Measurements from ENCODE around the gene XIAP. TPM values are rescaled to one million over a fixed set of nuclear protein-coding genes. Genes with fewer than 3 reads are reported as not detected.
"Not testable (repeated sequence)": the region's sequence is repeated elsewhere in the genome, so short reads cannot be mapped to it uniquely, and the experiment has no call there.

Gene XIAP
- total RNA-seq, 1 donor from 2014 or later: 24.9 TPM

DNA sequence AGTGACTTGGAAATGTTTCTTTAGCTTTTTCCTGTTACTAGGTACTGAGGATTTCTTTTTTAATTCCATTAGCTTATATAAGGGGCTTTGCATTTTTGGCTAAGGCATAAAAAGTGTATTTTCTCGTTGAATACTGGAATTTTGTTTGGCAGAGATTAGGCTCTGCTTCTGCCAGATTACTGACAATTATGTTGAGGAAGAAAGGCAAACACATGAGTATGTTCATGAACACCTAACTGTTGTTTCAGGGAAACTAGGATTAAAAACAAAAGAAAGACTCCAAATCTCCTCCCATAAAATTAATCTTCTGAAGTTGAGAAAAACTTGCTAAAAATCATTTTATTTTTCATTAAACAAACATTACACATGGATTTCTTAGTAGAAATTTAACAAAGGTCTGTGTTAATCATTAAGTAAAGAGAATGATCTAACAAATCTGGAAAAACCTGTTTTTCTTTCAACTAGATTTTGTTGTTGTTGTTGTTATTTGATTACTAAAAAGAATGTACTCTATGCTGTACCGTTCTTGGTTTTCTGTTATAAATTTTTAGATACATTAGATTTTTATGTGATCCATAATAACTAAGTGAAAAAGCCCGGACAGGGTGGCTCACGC, 58.4 kb downstream of the XIAP start:
- H3K27me3 ChIP-seq (ENCODE audit: low read depth): no peaks in the 10 kb centered on the region
- intact Hi-C loops (cut with micrococcal nuclease): no loop called here
- H3K4me3 ChIP-seq: no peak overlapping the region
- H3K27ac ChIP-seq (replicated peaks): no peak overlapping the region
- no peaks in the 10 kb centered on the region for H3K9me3 ChIP-seq (replicated peaks)
- H3K4me1 ChIP-seq: no peaks in the 10 kb centered on the region
- H3K36me3 ChIP-seq: no peaks in the 10 kb centered on the region
- no peak for DNase-seq
- TF ChIP-seq, protein P1, sequence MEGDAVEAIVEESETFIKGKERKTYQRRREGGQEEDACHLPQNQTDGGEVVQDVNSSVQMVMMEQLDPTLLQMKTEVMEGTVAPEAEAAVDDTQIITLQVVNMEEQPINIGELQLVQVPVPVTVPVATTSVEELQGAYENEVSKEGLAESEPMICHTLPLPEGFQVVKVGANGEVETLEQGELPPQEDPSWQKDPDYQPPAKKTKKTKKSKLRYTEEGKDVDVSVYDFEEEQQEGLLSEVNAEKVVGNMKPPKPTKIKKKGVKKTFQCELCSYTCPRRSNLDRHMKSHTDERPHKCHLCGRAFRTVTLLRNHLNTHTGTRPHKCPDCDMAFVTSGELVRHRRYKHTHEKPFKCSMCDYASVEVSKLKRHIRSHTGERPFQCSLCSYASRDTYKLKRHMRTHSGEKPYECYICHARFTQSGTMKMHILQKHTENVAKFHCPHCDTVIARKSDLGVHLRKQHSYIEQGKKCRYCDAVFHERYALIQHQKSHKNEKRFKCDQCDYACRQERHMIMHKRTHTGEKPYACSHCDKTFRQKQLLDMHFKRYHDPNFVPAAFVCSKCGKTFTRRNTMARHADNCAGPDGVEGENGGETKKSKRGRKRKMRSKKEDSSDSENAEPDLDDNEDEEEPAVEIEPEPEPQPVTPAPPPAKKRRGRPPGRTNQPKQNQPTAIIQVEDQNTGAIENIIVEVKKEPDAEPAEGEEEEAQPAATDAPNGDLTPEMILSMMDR (IDR thresholded peaks at IDR 0.05; ENCODE audit: borderline replicate concordance): no peak

DNA sequence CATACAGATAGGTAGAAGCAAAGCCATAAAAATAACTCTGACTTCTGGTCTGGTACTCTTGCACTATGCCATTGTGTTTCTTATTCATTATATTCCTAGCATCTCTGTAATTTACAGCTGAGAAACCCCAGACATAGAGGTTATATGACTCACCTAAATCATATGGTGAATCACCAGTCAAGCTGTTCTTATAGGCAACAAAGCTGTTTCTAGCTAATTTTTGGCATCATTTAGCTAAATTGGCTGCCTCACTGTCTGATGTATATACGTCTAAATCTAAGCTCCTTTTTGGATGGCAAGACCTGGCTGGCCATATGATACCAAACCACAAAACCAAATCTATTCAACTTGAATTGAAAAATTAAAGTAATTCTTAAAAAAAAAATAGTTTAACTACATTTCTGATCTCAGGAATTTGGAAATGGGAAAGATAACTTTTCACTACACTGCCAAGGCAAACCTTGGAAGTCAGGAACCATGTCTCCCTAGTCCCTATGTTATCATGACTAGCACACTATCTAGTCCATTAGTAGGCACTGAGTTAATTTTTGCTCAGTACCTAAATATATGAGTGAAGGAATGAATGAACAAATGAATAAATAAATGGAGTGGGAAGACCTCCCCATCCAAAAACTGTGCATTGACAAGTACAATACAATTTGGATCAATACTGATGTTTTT, 60.4 kb downstream of the XIAP start:
- no peak overlapping the region for H3K27ac ChIP-seq (replicated peaks)
- H3K4me3 ChIP-seq: no peak overlapping the region
- TF ChIP-seq, protein P1 (IDR thresholded peaks at IDR 0.05; ENCODE audit: borderline replicate concordance): no peak
- no peaks in the 10 kb centered on the region for H3K9me3 ChIP-seq (replicated peaks)
- no peaks in the 10 kb centered on the region for H3K36me3 ChIP-seq
- intact Hi-C loops (cut with micrococcal nuclease): no loop called here
- DNase-seq: no peak
- no peaks in the 10 kb centered on the region for H3K27me3 ChIP-seq (ENCODE audit: low read depth)
- H3K4me1 ChIP-seq: no peaks in the 10 kb centered on the region

DNA sequence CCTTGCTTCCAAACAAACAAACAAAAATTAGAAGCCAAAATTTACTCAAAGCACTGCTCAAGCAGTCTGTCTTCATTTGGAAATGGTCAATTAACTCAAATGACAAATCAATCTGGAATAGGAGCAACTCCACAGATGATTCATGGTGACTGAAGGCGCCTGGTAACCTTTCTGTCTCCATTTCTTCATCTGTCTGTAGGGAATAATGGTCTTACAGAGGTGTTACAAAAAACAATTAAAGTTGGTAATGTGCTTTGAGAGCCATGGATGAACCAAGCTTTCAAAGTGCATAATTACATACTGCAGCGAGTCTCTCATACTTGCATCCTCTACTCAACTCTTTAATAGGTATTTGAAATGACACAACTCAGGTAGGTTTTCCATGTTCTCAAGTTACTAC, 63.4 kb downstream of the XIAP start:
- Histone ChIP-seq H3K9me3 (replicated peaks) (no peaks in the 10 kb centered on the region), H3K36me3 (no peaks in the 10 kb centered on the region), H3K4me1 (no peaks in the 10 kb centered on the region), H3K27ac (replicated peaks) (no peak overlapping the region), H3K27me3 (ENCODE audit: low read depth) (no peaks in the 10 kb centered on the region), H3K4me3 (no peak overlapping the region)
- no peak for DNase-seq
- TF ChIP-seq, protein P1 (IDR thresholded peaks at IDR 0.05; ENCODE audit: borderline replicate concordance): no peak
- intact Hi-C loops (cut with micrococcal nuclease): no loop called here

DNA sequence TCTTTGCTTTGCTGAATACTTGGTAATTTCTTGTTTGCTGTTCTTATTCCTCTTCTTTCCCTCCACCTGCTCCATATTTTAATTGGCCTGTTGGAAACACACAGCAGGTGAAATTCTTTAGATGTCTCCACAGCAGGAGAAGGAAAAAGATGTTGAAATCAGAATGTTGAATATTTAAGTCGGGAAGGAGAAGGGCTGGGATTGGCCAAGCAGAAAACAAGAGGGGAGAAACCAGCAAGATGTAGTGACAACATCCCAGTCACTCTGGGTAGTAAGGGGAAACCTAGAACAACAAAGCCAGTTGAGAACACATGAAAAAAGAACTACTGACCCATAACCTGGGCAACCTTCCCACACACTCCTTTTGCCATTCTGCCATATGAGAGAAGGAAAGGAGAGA, 64.3 kb downstream of the XIAP start:
- H3K9me3 ChIP-seq (replicated peaks): no peaks in the 10 kb centered on the region
- intact Hi-C loops (cut with micrococcal nuclease): no loop called here
- DNase-seq: no peak

DNA sequence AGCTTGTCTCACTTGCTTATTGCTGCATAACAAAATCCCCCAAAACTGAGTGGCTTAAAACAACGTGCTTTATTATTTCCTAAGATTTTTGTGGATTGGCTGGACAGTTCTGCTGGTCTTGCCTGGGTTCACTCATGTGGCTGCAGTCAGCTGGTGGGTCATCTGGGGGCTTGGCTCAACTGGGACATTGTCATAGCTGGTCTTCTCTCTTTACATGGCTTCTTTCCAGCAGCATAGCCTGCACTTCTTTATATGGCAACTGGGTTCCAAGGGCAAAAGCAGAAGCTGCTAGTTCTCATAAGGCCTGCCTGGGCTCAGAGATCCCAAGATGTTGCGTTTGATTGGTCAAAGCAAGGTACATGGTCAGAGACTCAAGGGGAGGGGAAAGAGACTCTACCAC, 68.0 kb downstream of the XIAP start:
- DNase-seq: no peak
- intact Hi-C loops (cut with micrococcal nuclease): no loop called here
- no peak overlapping the region for H3K4me3 ChIP-seq
- TF ChIP-seq, protein P1 (IDR thresholded peaks at IDR 0.05; ENCODE audit: borderline replicate concordance): no peak
- H3K4me1 ChIP-seq: no peaks in the 10 kb centered on the region
- no peaks in the 10 kb centered on the region for H3K36me3 ChIP-seq
- H3K27ac ChIP-seq (replicated peaks): no peak overlapping the region
- H3K9me3 ChIP-seq (replicated peaks): no peaks in the 10 kb centered on the region
- no peaks in the 10 kb centered on the region for H3K27me3 ChIP-seq (ENCODE audit: low read depth)

More for the DNA sequence above, 64.3 kb downstream of the XIAP start:
- H3K4me3 ChIP-seq: no peak overlapping the region
- no peak overlapping the region for H3K27ac ChIP-seq (replicated peaks)
- H3K27me3 ChIP-seq (ENCODE audit: low read depth): no peaks in the 10 kb centered on the region
- no peaks in the 10 kb centered on the region for H3K4me1 ChIP-seq
- TF ChIP-seq, protein P1 (IDR thresholded peaks at IDR 0.05; ENCODE audit: borderline replicate concordance): no peak
- no peaks in the 10 kb centered on the region for H3K36me3 ChIP-seq

DNA sequence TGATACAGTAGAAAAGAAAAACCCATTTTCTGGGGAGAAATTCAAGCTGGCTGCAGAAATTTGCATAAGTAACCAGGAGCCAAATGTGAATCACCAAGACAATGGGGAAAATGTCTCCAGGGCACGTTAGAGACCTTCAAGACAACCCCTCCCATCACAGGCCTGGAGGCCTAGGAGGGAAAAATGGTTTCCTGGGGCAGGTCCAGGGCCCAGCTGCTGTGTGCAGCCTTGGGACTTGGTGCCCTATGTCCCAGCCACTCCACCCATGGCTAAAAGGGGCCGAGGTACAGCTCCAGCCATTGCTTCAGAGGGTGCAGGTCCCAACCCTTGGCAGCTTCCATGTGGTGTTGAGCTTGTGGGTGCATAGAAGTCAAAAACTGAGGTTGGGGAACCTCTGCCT, 72.2 kb downstream of the XIAP start:
- H3K36me3 ChIP-seq; H3K4me3 ChIP-seq; H3K27ac ChIP-seq (replicated peaks); H3K27me3 ChIP-seq (ENCODE audit: low read depth); intact Hi-C loops (cut with micrococcal nuclease); H3K9me3 ChIP-seq (replicated peaks); DNase-seq; H3K4me1 ChIP-seq: not testable (repeated sequence)
